OCI-M2 (cell line): ENCODE results near the gene LAMA5.

Experiments
- DNase-seq: peaks from one replicate; lab custom pipeline; 2025; ENCODE audit not compliant: unreplicated experiment; lab: John Stamatoyannopoulos, UW

LAMA5 gene

GRCh38 chr20:62370807-62371587, 3.9 kb upstream of the LAMA5 start:
- no peak for DNase-seq

- DNase-seq = no peak
These were observed 3.1 kb upstream of the LAMA5 start for GRCh38 chr20:62370115-62370806.

- DNase-seq = no peak
These were observed 2.7 kb upstream of the LAMA5 start for GRCh38 chr20:62369815-62370114.

DNA sequence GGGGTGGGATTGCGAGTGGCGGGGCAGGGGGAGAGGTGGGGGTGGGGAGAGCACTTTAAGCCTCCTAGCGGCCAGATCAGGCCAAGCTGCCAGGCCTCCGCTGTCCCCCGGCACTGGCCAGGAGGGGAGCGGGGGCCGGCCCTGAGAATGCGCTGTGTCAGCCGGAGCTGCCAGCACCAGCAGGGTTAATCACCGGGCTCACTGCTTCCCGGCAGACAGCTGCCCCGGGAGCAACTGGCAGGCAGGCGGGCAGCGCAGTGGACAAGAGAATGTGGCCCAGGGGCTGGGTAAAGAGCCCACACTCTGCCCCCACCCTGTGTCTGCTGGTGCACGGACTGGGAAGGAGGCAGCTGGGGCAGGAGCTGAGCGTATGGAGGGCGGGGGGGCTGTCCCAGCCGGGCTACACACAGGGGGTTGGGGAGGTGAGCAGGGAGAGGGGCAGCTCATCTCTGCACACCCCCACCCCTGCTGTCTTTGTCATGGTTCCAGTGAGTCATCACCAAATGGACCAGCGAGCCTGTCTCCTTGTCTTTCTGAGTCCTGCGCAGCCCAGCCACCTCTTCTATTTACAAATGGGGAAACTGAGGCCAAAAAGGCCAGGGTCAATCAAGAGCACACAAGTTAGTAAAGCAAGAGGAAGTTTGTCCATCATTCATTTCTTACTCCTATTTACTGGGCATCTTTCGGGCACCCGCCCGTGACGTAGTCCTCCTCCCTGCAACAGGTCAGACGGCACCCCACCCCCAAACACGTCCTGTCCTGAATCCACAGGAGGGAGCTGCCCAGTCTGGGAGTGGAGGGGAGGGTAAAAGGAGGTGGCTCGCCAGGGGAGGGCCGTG, 2.1 kb upstream of the LAMA5 start:
- no peak for DNase-seq

DNA sequence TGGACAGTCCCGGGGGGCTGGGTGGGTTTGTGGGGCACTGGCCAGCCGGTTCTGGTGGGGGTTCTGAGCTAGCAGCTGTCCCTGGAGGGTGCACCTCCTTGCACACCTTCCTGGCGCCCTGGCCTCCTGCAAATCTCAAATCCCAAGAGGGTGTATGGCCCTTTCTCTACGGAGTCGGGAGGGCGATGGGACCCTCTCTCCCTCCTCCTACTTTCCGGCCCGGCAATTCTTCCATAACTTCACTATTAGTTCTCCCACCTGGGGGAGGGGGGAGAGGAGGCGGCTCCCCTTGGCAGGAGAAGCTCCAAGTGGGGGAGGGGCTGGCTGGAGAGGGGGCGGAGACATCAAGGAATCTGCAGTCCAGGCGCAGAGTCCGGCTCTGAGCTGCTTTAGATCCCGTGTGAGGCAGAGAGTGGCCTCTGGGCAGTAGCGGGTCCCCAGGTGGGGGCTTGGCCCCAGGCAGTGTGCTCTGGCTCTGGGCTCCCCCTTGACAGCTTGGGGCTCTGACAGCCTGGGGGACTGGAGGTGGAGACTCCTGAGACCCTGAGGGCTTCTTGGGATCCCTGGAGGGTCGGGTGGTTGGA, 1.4 kb upstream of the LAMA5 start:
- no peak for DNase-seq

- DNase-seq = no peak
These were observed 700 bp upstream of the LAMA5 start for GRCh38 chr20:62367633-62368391.

- DNase-seq = no peak
These were observed 559 bp downstream of the LAMA5 start for GRCh38 chr20:62366370-62367135.

GRCh38 chr20:62365814-62366369, 1.2 kb downstream of the LAMA5 start:
- no peak for DNase-seq

GRCh38 chr20:62364911-62365736, 2.0 kb downstream of the LAMA5 start:
- DNase-seq = no peak

- no peak for DNase-seq
These were observed 2.9 kb downstream of the LAMA5 start for GRCh38 chr20:62363920-62364851.

- no peak for DNase-seq
These were observed 3.9 kb downstream of the LAMA5 start for GRCh38 chr20:62362991-62363919.

GRCh38 chr20:62362590-62362940, 4.5 kb downstream of the LAMA5 start:
- DNase-seq = no peak

- no peak for DNase-seq
These were observed 5.1 kb downstream of the LAMA5 start for GRCh38 chr20:62361799-62362589.

GRCh38 chr20:62360854-62361798, 6.0 kb downstream of the LAMA5 start:
- no peak for DNase-seq
